HG02973 (cell line): ENCODE data around the gene SMYD4.

Experiments
- ATAC-seq: cut with Tn5 transposase; IDR thresholded peaks from one replicate; pipeline ENCODE4 v1.9.1; 2021; ENCODE audit warnings: moderate library complexity; ENCODE audit not compliant: unreplicated experiment

Gene SMYD4

GRCh38 chr17:1732241-1732832, 97.4 kb downstream of the SMYD4 start:
- no peak for ATAC-seq

- ATAC-seq, result no peak
Measured at GRCh38 chr17:1731194-1731506, 98.6 kb downstream of the SMYD4 start.

DNA sequence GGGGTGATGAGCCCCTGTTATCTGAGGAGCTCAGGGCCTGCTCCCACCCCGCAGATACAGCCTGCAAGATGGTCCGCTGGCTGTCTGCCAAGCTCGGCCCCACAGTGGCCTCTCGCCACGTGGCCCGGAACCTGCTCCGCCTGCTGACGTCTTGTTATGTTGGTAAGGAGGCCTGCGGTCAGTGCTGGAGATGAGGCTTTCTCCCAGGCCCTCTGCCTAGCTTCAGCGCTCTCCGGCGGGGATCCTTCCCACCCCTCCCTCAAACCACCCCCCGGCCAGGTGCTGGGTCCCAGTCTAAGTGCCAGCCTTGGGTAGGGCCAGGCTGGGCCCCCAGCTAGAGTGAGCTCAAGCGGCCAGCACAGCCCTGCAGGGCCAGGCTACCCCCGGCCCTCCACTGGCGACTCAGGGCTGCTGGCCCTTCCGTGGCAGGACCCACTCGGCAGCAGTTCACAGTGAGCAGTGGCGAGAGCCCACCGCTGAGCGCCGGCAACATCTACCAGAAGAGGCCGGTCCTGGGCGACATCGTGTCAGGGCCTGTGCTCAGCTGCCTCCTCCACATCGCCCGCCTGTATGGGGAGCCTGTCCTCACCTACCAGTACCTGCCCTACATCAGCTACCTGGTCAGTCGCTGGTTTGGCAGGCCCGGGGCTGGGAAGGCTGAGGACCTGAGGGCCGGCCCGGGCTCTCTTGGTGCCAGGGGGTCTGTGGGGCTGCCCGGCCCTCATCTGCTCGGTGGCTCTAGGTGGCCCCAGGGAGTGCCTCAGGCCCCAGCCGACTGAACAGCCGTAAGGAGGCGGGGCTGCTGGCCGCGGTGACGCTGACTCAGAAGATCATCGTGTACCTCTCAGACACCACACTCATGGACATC, 99.1 kb downstream of the SMYD4 start:
- no peak for ATAC-seq

DNA sequence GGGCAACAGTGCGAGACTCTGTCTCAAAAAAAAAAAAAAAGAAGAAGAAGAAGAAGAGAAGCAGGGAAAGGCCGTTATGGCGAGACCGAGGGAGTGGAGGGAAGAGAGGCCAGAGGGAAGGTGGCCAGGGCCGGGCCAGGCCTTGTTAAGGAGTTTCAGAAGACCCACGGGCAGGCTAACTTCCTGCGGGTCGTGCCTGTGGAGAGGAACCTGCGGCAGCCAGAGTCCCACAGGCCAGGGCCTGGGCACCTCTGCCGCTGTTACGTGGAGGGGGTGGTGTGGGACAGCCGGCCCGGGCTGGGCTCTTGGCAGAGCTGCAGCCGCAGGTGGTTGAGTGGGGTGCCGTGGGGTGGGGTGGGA, 99.8 kb downstream of the SMYD4 start:
- ATAC-seq, result no peak
